DOHH2 (cell line): Measurements from ENCODE around the gene CCDC12.
A peak's percentile ranks its signal among the peaks of the same experiment; 100 is the strongest.

ENCODE experiments used
- H3F3A ChIP-seq: fragments of 200-600 bp; sonication (generic), shearing (Covaris generic); 2 replicates; pipeline ENCODE4 v1.6.0; 2016; ENCODE audit warnings: antibody characterized with exemption, mild to moderate bottlenecking; ENCODE audit not compliant: control insufficient read depth, insufficient read depth
- H3K27ac ChIP-seq: fragments of 200-600 bp; sonication (generic); 2 replicates; pipeline ENCODE4 v1.5.1; 2014; ENCODE audit warnings: low read depth, mild to moderate bottlenecking, low read length, moderate library complexity
- H3K27me3 ChIP-seq: fragments of 200-600 bp; sonication (generic); 2 replicates; pipeline ENCODE4 v1.6.1; 2014; ENCODE audit warnings: mild to moderate bottlenecking, low read length, mixed read lengths; ENCODE audit not compliant: control insufficient read depth
- H3K36me3 ChIP-seq: fragments of 200-600 bp; sonication (generic); 2 replicates; pipeline ENCODE4 v1.6.1; 2014; ENCODE audit warnings: mild to moderate bottlenecking, low read length, moderate library complexity, mixed read lengths; ENCODE audit not compliant: control insufficient read depth
- H3K4me1 ChIP-seq: fragments of 200-600 bp; sonication (generic); 2 replicates; pipeline ENCODE4 v1.6.1; 2014; ENCODE audit warnings: mild to moderate bottlenecking, low read length, mixed read lengths; ENCODE audit not compliant: control insufficient read depth
- H3K4me2 ChIP-seq: fragments of 200-600 bp; sonication (generic); 2 replicates; pipeline ENCODE4 v1.6.0; 2014; ENCODE audit warnings: mild to moderate bottlenecking, low read length, moderate library complexity
- H3K4me3 ChIP-seq: fragments of 200-600 bp; sonication (generic); 2 replicates; pipeline ENCODE4 v1.5.1; 2014; ENCODE audit warnings: mild to moderate bottlenecking, low read length, mixed read lengths
- H3K79me2 ChIP-seq: fragments of 200-600 bp; sonication (generic); 2 replicates; pipeline ENCODE4 v1.6.1; 2014; ENCODE audit warnings: mild to moderate bottlenecking, low read length, mixed read lengths; ENCODE audit not compliant: control insufficient read depth
- H3K9me2 ChIP-seq: fragments of 200-600 bp; sonication (generic); replicated peaks from 2 replicates; pipeline ENCODE4 v1.6.1; 2014; ENCODE audit warnings: mild to moderate bottlenecking, low read length, mixed read lengths; ENCODE audit not compliant: control insufficient read depth
- H3K9me3 ChIP-seq: fragments of 200-600 bp; sonication (generic); 2 replicates; pipeline ENCODE4 v1.6.1; 2014; ENCODE audit warnings: antibody characterized with exemption, low read length, mixed read lengths; ENCODE audit not compliant: control insufficient read depth, insufficient read depth
- H4K20me1 ChIP-seq: fragments of 200-600 bp; sonication (generic); 2 replicates; pipeline ENCODE4 v1.6.0; 2014; ENCODE audit warnings: low read depth, mild to moderate bottlenecking, antibody characterized with exemption, low read length, moderate library complexity; ENCODE audit not compliant: control insufficient read depth, insufficient read depth
- CTCF ChIP-seq: fragments of 200-600 bp; sonication (generic); IDR thresholded peaks from one replicate; pipeline ENCODE4 v1.5.1; 2014; ENCODE audit warnings: antibody characterized with exemption, mild to moderate bottlenecking, low read depth, low read length; ENCODE audit not compliant: poor library complexity, severe bottlenecking
- EZH2phosphoT487 ChIP-seq: fragments of 200-600 bp; sonication (generic); IDR thresholded peaks from 2 replicates; pipeline ENCODE4 v1.6.1; 2017; ENCODE audit warnings: borderline replicate concordance, mild to moderate bottlenecking, antibody characterized with exemption, low read length, moderate library complexity, mixed read lengths

CCDC12 gene

GRCh38 chr3:47017504-47018268 is 41.1 kb upstream of the CCDC12 start:
- Histone ChIP-seq H3K36me3 (peaks cover 57% of the 10 kb centered on the region), H3K4me3 (peak overlapping the region; percentile 23), H3K79me2 (peaks cover 4% of the 10 kb centered on the region; the same call in 1 of the 2 replicates), H3K27me3 (no peaks in the 10 kb centered on the region), H3K9me2 (no peaks in the 10 kb centered on the region), H3K9me3 (no peaks in the 10 kb centered on the region), H3K4me1 (peaks cover 32% of the 10 kb centered on the region), H3F3A (peaks cover 6% of the 10 kb centered on the region), H4K20me1 (no peaks in the 10 kb centered on the region), H3K4me2 (peak overlapping the region; percentile 62), H3K27ac (peak overlapping the region; percentile 49)
- TF ChIP-seq EZH2phosphoT487 (no peak), CTCF (no peak)

GRCh38 chr3:47016934-47017435 is 40.4 kb upstream of the CCDC12 start:
- Histone ChIP-seq H3K79me2 (no peaks in the 10 kb centered on the region), H3K4me2 (peak overlapping the region; percentile 62), H3K27ac (peak overlapping the region; percentile 49), H3K9me2 (no peaks in the 10 kb centered on the region), H3K36me3 (peaks cover 53% of the 10 kb centered on the region), H3K9me3 (no peaks in the 10 kb centered on the region), H4K20me1 (no peaks in the 10 kb centered on the region), H3K4me1 (peaks cover 32% of the 10 kb centered on the region), H3K27me3 (no peaks in the 10 kb centered on the region), H3K4me3 (peak overlapping the region; percentile 23), H3F3A (peaks cover 6% of the 10 kb centered on the region)
- TF ChIP-seq EZH2phosphoT487, result no peak
- no peak for TF ChIP-seq CTCF

GRCh38 chr3:47016086-47016933 is 39.8 kb upstream of the CCDC12 start:
- Histone ChIP-seq H3K79me2 (no peaks in the 10 kb centered on the region), H3K9me2 (no peaks in the 10 kb centered on the region), H3K36me3 (peaks cover 53% of the 10 kb centered on the region), H3K4me3 (no peak overlapping the region), H3K4me1 (peaks cover 32% of the 10 kb centered on the region), H3K27ac (peak overlapping the region; percentile 49; the same call in 1 of the 2 replicates), H3K4me2 (peak overlapping the region; percentile 62), H3F3A (peaks cover 12% of the 10 kb centered on the region), H4K20me1 (no peaks in the 10 kb centered on the region), H3K9me3 (no peaks in the 10 kb centered on the region), H3K27me3 (no peaks in the 10 kb centered on the region)
- TF ChIP-seq EZH2phosphoT487, result no peak
- TF ChIP-seq CTCF, result no peak
